OCI-LY7 (cell line): Measurements from ENCODE around the gene CRACR2B. TPM values are rescaled to one million over a fixed set of nuclear protein-coding genes. Genes with fewer than 3 reads are reported as not detected.

Experiments used
- BruUV-seq: library from RNA; stranded (reverse); fragments of 400-500 nt; replicated peaks from 2 replicates; lab custom pipeline; 2021; lab: Mats Ljungman, UMichigan
- CTCF ChIA-PET: fragments of 300-600 bp; sonication (Branson Sonifier 250); formaldehyde crosslinking; loops from one replicate; lab custom pipeline; 2022; ENCODE audit warnings: antibody characterized with exemption; ENCODE audit not compliant: unreplicated experiment; lab: Charles Lee
- POLR2A ChIA-PET: fragments of 300-600 bp; sonication (Branson Sonifier 250); formaldehyde crosslinking; loops from one replicate; lab custom pipeline; 2022; ENCODE audit warnings: antibody characterized with exemption; lab: Charles Lee
- DNase-seq: peaks from one replicate; pipeline ENCODE4 v3.0.0-alpha.2; 2015; ENCODE audit warnings: low spot score
- H2AFZ ChIP-seq: fragments of 200-600 bp; sonication (generic), shearing (Covaris generic); 2 replicates; pipeline ENCODE4 v1.6.1; 2014; ENCODE audit warnings: mild to moderate bottlenecking, antibody characterized with exemption, low read length, moderate library complexity
- H3K27ac ChIP-seq: fragments of 200-600 bp; sonication (generic); 2 replicates; pipeline ENCODE4 v1.5.1; 2014; ENCODE audit warnings: mixed run types, low read depth, mild to moderate bottlenecking, moderate library complexity, low read length, inconsistent platforms; ENCODE audit not compliant: poor library complexity, severe bottlenecking
- H3K36me3 ChIP-seq: fragments of 200-600 bp; sonication (generic); 2 replicates; pipeline ENCODE4 v1.6.1; 2014; ENCODE audit warnings: mild to moderate bottlenecking, antibody characterized with exemption, low read length, moderate library complexity, mixed read lengths; ENCODE audit not compliant: insufficient read depth
- H3K4me1 ChIP-seq: fragments of 200-600 bp; sonication (generic); 2 replicates; pipeline ENCODE4 v1.5.1; 2014; ENCODE audit warnings: mild to moderate bottlenecking, low read length; ENCODE audit not compliant: insufficient read depth, poor library complexity, severe bottlenecking
- H3K4me2 ChIP-seq: fragments of 200-600 bp; sonication (generic); 2 replicates; pipeline ENCODE4 v1.6.1; 2014; ENCODE audit warnings: mild to moderate bottlenecking, low read length
- H3K4me3 ChIP-seq: fragments of 200-600 bp; sonication (generic); 2 replicates; pipeline ENCODE4 v1.5.1; 2014; ENCODE audit warnings: mild to moderate bottlenecking, low read depth, low read length; ENCODE audit not compliant: poor library complexity, severe bottlenecking
- H3K79me2 ChIP-seq: fragments of 200-600 bp; sonication (generic); 2 replicates; pipeline ENCODE4 v1.6.1; 2016; ENCODE audit warnings: low read depth, mild to moderate bottlenecking, low read length, moderate library complexity, mixed read lengths; ENCODE audit not compliant: insufficient read depth
- H3K9me2 ChIP-seq: fragments of 200-600 bp; sonication (generic); 2 replicates; pipeline ENCODE4 v1.6.1; 2016; ENCODE audit warnings: mild to moderate bottlenecking, low read length, mixed read lengths; ENCODE audit not compliant: insufficient read depth
- H3K9me3 ChIP-seq: fragments of 200-600 bp; sonication (generic); 2 replicates; pipeline ENCODE4 v1.6.1; 2014; ENCODE audit warnings: mild to moderate bottlenecking, mixed run types, low read length, mixed read lengths
- H4K20me1 ChIP-seq: fragments of 200-600 bp; sonication (generic); 2 replicates; pipeline ENCODE4 v1.6.1; 2014; ENCODE audit warnings: mild to moderate bottlenecking, antibody characterized with exemption, low read length, moderate library complexity, mixed read lengths; ENCODE audit not compliant: insufficient read depth
- EZH2phosphoT487 ChIP-seq: fragments of 200-600 bp; sonication (generic); IDR thresholded peaks from 2 replicates; pipeline ENCODE4 v1.6.1; 2018; ENCODE audit warnings: low read depth, borderline replicate concordance, mild to moderate bottlenecking, mixed run types, antibody characterized with exemption, low read length, moderate library complexity, mixed read lengths
- intact Hi-C: fragments of 100-400 bp; cut with micrococcal nuclease; formaldehyde crosslinking; loops from one replicate; pipeline ENCODE4 v1.10.0; 2022; ENCODE audit not compliant: unreplicated experiment
- total RNA-seq, 2 experiments: library from RNA; depleted of rRNA in 1 of 2; stranded (reverse); fragments of >200 nt in 1 of 2; shearing (Covaris generic) in 1 of 2; gene quantifications; 2 replicates each; pipeline ENCODE4 v1.2.3, GENCODE V29; 2014 to 2022
- TF ChIP-seq, protein P1 (sequence below): fragments of 200-600 bp; sonication (generic); conservative IDR thresholded peaks from 2 replicates; pipeline ENCODE4 v1.5.1; 2014; ENCODE audit warnings: mild to moderate bottlenecking, antibody characterized with exemption, low read length, moderate library complexity, mixed read lengths

Gene CRACR2B
- total RNA-seq, 2 experiments from 2014 or later = 2.8 to 20.1 TPM

DNA sequence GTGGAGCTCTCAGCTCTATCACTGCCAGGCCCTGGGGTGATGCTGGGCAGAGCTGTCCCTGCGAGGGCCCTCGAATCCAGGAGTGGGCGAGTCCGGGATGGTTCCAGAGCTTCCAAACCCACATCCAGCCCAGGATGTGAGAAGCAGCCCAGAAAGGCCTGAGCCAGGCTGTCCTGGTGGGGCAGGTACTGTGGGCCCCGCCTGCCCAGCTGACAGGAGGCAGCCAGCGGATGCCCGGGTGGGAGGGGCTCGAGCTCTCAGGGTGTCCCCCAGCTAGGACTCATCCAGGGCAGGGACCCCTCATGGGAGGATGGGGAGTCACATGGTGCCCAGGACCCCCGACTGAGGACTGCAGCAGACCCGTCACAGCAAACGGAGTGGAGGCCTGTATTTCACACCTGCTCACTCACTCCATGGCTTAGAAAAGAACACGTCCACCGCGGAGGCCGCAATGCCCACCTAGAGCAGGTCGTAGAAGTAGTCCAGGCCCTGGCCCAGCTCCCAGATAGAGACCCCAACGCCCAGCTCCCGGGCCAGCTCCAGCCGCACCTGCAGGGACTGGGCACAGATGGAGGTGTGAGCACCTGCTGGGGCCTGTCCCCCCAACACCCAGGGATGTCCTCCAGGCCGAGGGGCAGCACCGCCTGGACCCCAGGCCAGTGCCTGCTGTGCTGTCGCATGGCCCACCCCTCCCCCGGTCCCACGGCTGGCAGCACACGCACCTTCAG is 41.8 kb downstream of the CRACR2B start:
- Histone ChIP-seq H3K9me2 (no peaks in the 10 kb centered on the region), H4K20me1 (no peaks in the 10 kb centered on the region), H2AFZ (no peak overlapping the region), H3K9me3 (no peaks in the 10 kb centered on the region), H3K36me3 (0 out of 2 replicates have a peak, but pooled peaks cover 3% of the 10 kb centered on the region), H3K4me1 (no peaks in the 10 kb centered on the region), H3K27ac (no peak overlapping the region), H3K79me2 (no peaks in the 10 kb centered on the region), H3K4me2 (no peak overlapping the region), H3K4me3 (no peak overlapping the region)
- TF ChIP-seq, protein P1, sequence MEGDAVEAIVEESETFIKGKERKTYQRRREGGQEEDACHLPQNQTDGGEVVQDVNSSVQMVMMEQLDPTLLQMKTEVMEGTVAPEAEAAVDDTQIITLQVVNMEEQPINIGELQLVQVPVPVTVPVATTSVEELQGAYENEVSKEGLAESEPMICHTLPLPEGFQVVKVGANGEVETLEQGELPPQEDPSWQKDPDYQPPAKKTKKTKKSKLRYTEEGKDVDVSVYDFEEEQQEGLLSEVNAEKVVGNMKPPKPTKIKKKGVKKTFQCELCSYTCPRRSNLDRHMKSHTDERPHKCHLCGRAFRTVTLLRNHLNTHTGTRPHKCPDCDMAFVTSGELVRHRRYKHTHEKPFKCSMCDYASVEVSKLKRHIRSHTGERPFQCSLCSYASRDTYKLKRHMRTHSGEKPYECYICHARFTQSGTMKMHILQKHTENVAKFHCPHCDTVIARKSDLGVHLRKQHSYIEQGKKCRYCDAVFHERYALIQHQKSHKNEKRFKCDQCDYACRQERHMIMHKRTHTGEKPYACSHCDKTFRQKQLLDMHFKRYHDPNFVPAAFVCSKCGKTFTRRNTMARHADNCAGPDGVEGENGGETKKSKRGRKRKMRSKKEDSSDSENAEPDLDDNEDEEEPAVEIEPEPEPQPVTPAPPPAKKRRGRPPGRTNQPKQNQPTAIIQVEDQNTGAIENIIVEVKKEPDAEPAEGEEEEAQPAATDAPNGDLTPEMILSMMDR = no peak
- TF ChIP-seq EZH2phosphoT487 = no peak
- POLR2A ChIA-PET = no interaction called here
- BruUV-seq = no TSS peak
- CTCF ChIA-PET = no interaction called here
- intact Hi-C loops = no loop called here
- DNase-seq = no peak

DNA sequence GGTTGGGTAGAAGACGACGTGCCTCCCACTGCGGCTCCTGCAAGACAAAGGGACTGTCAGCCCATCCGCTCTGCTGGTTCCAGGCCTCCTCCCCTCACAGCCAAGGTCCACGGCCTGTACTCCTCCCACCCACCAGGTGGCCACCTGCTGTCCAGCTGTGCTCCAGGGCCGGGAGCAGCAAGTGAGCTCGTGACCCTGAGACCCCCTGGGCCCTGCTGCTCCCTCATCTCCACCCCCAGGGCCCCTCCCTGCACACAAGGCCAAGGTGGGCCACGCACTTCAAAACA is 42.4 kb downstream of the CRACR2B start:
- Histone ChIP-seq H3K9me2 (no peaks in the 10 kb centered on the region), H3K4me2 (no peak overlapping the region), H3K9me3 (no peaks in the 10 kb centered on the region), H2AFZ (no peak overlapping the region), H3K4me1 (no peaks in the 10 kb centered on the region), H3K4me3 (no peak overlapping the region), H4K20me1 (no peaks in the 10 kb centered on the region), H3K36me3 (peaks cover 5% of the 10 kb centered on the region; the same call in 1 of the 2 replicates), H3K79me2 (no peaks in the 10 kb centered on the region), H3K27ac (no peak overlapping the region)
- no TSS peak for BruUV-seq
- DNase-seq = no peak
- CTCF ChIA-PET = no interaction called here
- intact Hi-C loops = no loop called here
- POLR2A ChIA-PET = interaction anchor here (0.5 kb wide), 1 partner anchor 111 kb away, joined by 4 read pairs; no protein-coding TSS in a partner anchor
- TF ChIP-seq, protein P1 = no peak
- TF ChIP-seq EZH2phosphoT487 = no peak

DNA sequence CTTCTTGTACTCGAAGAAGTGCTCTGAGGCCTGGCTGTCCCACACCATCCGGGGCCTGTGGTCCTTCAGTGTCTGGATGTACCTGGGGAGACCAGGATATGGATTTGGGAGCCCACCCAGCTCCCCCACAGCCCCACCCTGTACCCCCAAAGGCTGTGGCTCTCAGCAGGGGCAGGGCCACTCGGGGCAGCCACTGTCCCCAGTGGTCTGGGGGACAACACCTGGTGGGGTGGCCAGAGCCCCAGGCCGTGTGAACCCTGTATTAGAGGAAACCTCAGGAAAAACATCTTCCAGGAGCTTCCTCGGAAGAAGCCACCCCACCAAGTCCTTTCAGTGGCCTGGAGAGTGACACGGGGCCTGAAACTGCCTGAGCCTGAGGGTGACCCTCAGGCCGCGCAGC is 42.7 kb downstream of the CRACR2B start:
- intact Hi-C loops = no loop called here
- Histone ChIP-seq H4K20me1 (no peaks in the 10 kb centered on the region), H3K4me1 (no peaks in the 10 kb centered on the region), H3K36me3 (peaks cover 5% of the 10 kb centered on the region; the same call in 1 of the 2 replicates), H3K4me2 (no peak overlapping the region), H3K9me3 (no peaks in the 10 kb centered on the region), H3K27ac (no peak overlapping the region), H3K9me2 (no peaks in the 10 kb centered on the region), H3K79me2 (no peaks in the 10 kb centered on the region), H3K4me3 (no peak overlapping the region), H2AFZ (no peak overlapping the region)
- TF ChIP-seq EZH2phosphoT487 = no peak
- no peak for DNase-seq
- CTCF ChIA-PET = no interaction called here
- POLR2A ChIA-PET = interaction anchor here (0.5 kb wide), 1 partner anchor 111 kb away, joined by 4 read pairs; no protein-coding TSS in a partner anchor
- no TSS peak for BruUV-seq
